Stimulated activated CD8-positive, alpha-beta memory T cell treated with anti-CD3 and anti-CD28 coated beads, Interleukin-7, amount 100 ng/mL, for 4 hours (primary cell): ENCODE data around the gene MMP23B.
"Not testable (repeated sequence)": the region's sequence is repeated elsewhere in the genome, so short reads cannot be mapped to it uniquely, and the experiment has no call there.

Experiments
- DNase-seq, 2 donors: peaks; one replicate each; pipeline ENCODE4 v3.0.0-alpha.2; 2020; ENCODE audit warnings: low read depth in 2 of 2

MMP23B gene

GRCh38 chr1:1666526-1666925 is 34.6 kb downstream of the MMP23B start:
- no peak for DNase-seq

- no peak for DNase-seq
These were observed 37.8 kb downstream of the MMP23B start for GRCh38 chr1:1669468-1670440.

- no peak for DNase-seq
These were observed 38.9 kb downstream of the MMP23B start for GRCh38 chr1:1670866-1671265.

- no peak for DNase-seq
These were observed 39.6 kb downstream of the MMP23B start for GRCh38 chr1:1671365-1672119.

- no peak for DNase-seq
These were observed 40.4 kb downstream of the MMP23B start for GRCh38 chr1:1672181-1672965.

- DNase-seq: not testable (repeated sequence)
These were observed 42.8 kb downstream of the MMP23B start for GRCh38 chr1:1674806-1675205.

- DNase-seq: not testable (repeated sequence)
These were observed 43.2 kb downstream of the MMP23B start for GRCh38 chr1:1675218-1675617.

- DNase-seq: not testable (repeated sequence)
These were observed 44.1 kb downstream of the MMP23B start for GRCh38 chr1:1676087-1676486.

GRCh38 chr1:1677718-1678580 is 46.0 kb downstream of the MMP23B start:
- DNase-seq: peak; percentile 12 to 32

GRCh38 chr1:1678581-1679380 is 46.8 kb downstream of the MMP23B start:
- peak in 1 of 2 donors; percentile 32 for DNase-seq

GRCh38 chr1:1680031-1680911 is 48.3 kb downstream of the MMP23B start:
- no peak for DNase-seq

GRCh38 chr1:1680912-1681273 is 48.9 kb downstream of the MMP23B start:
- DNase-seq: no peak

- no peak for DNase-seq
These were observed 51.3 kb downstream of the MMP23B start for GRCh38 chr1:1683104-1683905.
